PC-3 (cell line): ENCODE data around the gene SLC13A4. TPM values are rescaled to one million over a fixed set of nuclear protein-coding genes. Genes with fewer than 3 reads are reported as not detected.

Experiments
- ATAC-seq: fragments of 200-7000 bp; cut with Tn5 transposase; 2 replicates; pipeline ENCODE4 v1.9.1; 2020; ENCODE audit warnings: mild to moderate bottlenecking, moderate library complexity
- BruUV-seq: library from RNA; stranded (reverse); fragments of 400-500 nt; replicated peaks from 2 replicates; lab custom pipeline; 2021; lab: Mats Ljungman, UMichigan
- CTCF ChIA-PET: fragments of 300-600 bp; sonication (Branson Sonifier 250); formaldehyde crosslinking; loops from one replicate; lab custom pipeline; 2022; ENCODE audit warnings: antibody characterized with exemption; lab: Charles Lee
- POLR2A ChIA-PET: fragments of 300-600 bp; sonication (Branson Sonifier 250); formaldehyde crosslinking; loops from one replicate; lab custom pipeline; 2022; ENCODE audit warnings: antibody characterized with exemption; ENCODE audit not compliant: unreplicated experiment; lab: Charles Lee
- DNase-seq: peaks from one replicate; pipeline ENCODE4 v3.0.0-alpha.2; 2015
- H2AFZ ChIP-seq: fragments of 300-600 bp; sonication (generic); 2 replicates; pipeline ENCODE4 v1.6.0; 2016; ENCODE audit warnings: antibody characterized with exemption, low read length
- H3F3A ChIP-seq: fragments of 300-600 bp; sonication (generic); one replicate; pipeline ENCODE4 v1.6.0; 2017; ENCODE audit warnings: antibody characterized with exemption, low read length, control low read depth, mild to moderate bottlenecking; ENCODE audit not compliant: unreplicated experiment
- H3K27ac ChIP-seq: fragments of 300-600 bp; sonication (generic); 2 replicates; pipeline ENCODE4 v1.5.1; 2016; ENCODE audit warnings: mild to moderate bottlenecking, low read length
- H3K27me3 ChIP-seq: fragments of 300-600 bp; sonication (generic); 2 replicates; pipeline ENCODE4 v1.6.1; 2016; ENCODE audit warnings: low read length, mixed read lengths
- H3K36me3 ChIP-seq: fragments of 300-600 bp; sonication (generic); 2 replicates; pipeline ENCODE4 v1.6.1; 2016; ENCODE audit warnings: low read depth, mixed run types, low read length, mixed read lengths
- H3K4me1 ChIP-seq: fragments of 300-600 bp; sonication (generic); 2 replicates; pipeline ENCODE4 v1.5.1; 2016; ENCODE audit warnings: low read length; ENCODE audit not compliant: insufficient read depth
- H3K4me2 ChIP-seq: fragments of 300-600 bp; sonication (generic); 2 replicates; pipeline ENCODE4 v1.6.0; 2016; ENCODE audit warnings: low read length
- H3K4me3 ChIP-seq: fragments of 300-600 bp; sonication (generic); 2 replicates; pipeline ENCODE4 v1.5.1; 2016; ENCODE audit warnings: mild to moderate bottlenecking, low read length, mixed read lengths
- H3K79me2 ChIP-seq: fragments of 300-600 bp; sonication (generic); 2 replicates; pipeline ENCODE4 v1.6.1; 2017; ENCODE audit warnings: low read length, mixed read lengths
- H3K9ac ChIP-seq: fragments of 300-600 bp; sonication (generic); 2 replicates; pipeline ENCODE4 v1.6.0; 2016; ENCODE audit warnings: mild to moderate bottlenecking, low read length
- H3K9me2 ChIP-seq: fragments of 300-600 bp; sonication (generic); replicated peaks from 2 replicates; pipeline ENCODE4 v1.6.1; 2016; ENCODE audit warnings: mixed run types, low read length, mixed read lengths
- H3K9me3 ChIP-seq: fragments of 300-600 bp; sonication (generic); 2 replicates; pipeline ENCODE4 v1.6.1; 2016; ENCODE audit warnings: low read length, mixed read lengths
- H4K20me1 ChIP-seq: fragments of 300-600 bp; sonication (generic); 2 replicates; pipeline ENCODE4 v1.6.1; 2016; ENCODE audit warnings: low read length, mixed read lengths
- CTCF ChIP-seq: fragments of 300-600 bp; sonication (generic); conservative IDR thresholded peaks from 2 replicates; pipeline ENCODE4 v1.5.1; 2017; ENCODE audit warnings: antibody characterized with exemption, low read depth, mild to moderate bottlenecking, low read length
- EZH2 ChIP-seq: fragments of 300-600 bp; sonication (generic); IDR thresholded peaks from one replicate; pipeline ENCODE4 v1.6.1; 2017; ENCODE audit warnings: antibody characterized with exemption, mild to moderate bottlenecking, low read length; ENCODE audit not compliant: unreplicated experiment
- EZH2phosphoT487 ChIP-seq: fragments of 300-600 bp; sonication (generic); IDR thresholded peaks from 2 replicates; pipeline ENCODE4 v1.6.1; 2018; ENCODE audit warnings: mild to moderate bottlenecking, antibody characterized with exemption, low read length, borderline replicate concordance
- intact Hi-C: fragments of 100-400 bp; cut with micrococcal nuclease; formaldehyde crosslinking; loops from 2 replicates; pipeline ENCODE4 v1.9.0; 2023
- total RNA-seq: library from RNA; depleted of rRNA; stranded (reverse); fragments of >200 nt; gene quantifications from 2 replicates; pipeline ENCODE4 v1.2.3, GENCODE V29; 2014

Gene SLC13A4
- total RNA-seq, 1 experiment from 2014 or later, result not detected

DNA sequence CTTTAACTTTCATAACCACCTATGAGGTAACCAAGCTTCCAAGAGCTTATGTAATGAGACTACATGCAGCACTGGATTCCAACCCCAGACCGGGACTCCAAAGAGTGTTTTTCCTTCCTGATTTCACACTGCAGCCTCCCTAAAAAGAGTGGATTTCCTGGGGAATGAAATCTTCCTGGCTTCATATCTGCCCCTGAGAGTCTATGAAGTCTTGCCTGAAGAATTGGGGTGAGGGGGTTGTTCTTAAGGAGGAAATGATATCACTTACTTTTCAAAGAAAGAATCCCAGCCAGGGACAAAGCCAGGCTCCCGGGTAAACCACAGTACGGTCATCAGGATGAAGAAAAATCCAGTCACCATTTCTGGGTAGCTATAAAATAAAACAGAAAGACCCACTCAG, 35.9 kb downstream of the SLC13A4 start:
- TF ChIP-seq EZH2phosphoT487 (no peak), CTCF (no peak), EZH2 (no peak)
- H3K4me1 ChIP-seq, result no peaks in the 10 kb centered on the region
- no TSS peak for BruUV-seq
- H3K9me2 ChIP-seq, result no peaks in the 10 kb centered on the region
- H2AFZ ChIP-seq, result no peak overlapping the region
- H3K9me3 ChIP-seq, result no peaks in the 10 kb centered on the region
- CTCF ChIA-PET, result no interaction called here
- no peaks in the 10 kb centered on the region for H3K36me3 ChIP-seq
- no peak overlapping the region for H3K4me2 ChIP-seq
- H3F3A ChIP-seq, result no peaks in the 10 kb centered on the region
- no peak overlapping the region for H3K4me3 ChIP-seq
- intact Hi-C loops, result no loop called here
- POLR2A ChIA-PET, result no interaction called here
- DNase-seq (no peak), ATAC-seq (no peak)
- H3K27ac ChIP-seq, result no peak overlapping the region
- H4K20me1 ChIP-seq, result no peaks in the 10 kb centered on the region
- H3K27me3 ChIP-seq, result no peaks in the 10 kb centered on the region
- no peak overlapping the region for H3K9ac ChIP-seq
- H3K79me2 ChIP-seq, result no peaks in the 10 kb centered on the region

DNA sequence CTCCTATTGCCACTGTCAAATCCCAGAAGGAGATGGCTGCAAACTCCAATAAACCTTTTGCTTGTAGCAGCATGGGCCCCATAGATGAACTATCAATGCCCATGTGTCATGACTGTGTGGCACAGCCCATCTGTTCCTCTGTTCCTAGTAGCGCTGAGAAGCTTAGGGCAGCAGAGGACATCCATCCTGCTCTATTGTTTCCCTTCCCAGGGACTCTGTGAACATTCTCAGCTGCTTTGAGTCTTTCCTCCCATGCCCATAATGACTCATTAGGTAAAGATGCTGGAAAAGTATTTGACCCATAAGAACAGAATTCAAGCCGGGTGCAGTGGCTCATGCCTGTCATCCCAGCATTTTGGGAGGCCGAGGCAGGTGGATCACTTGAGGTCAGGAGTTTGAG, 37.4 kb downstream of the SLC13A4 start:
- no peaks in the 10 kb centered on the region for H3F3A ChIP-seq
- H3K79me2 ChIP-seq, result no peaks in the 10 kb centered on the region
- no peaks in the 10 kb centered on the region for H3K27me3 ChIP-seq
- no peak overlapping the region for H3K4me3 ChIP-seq
- H3K9me3 ChIP-seq, result no peaks in the 10 kb centered on the region
- POLR2A ChIA-PET, result no interaction called here
- TF ChIP-seq EZH2 (no peak), EZH2phosphoT487 (no peak), CTCF (no peak)
- no TSS peak for BruUV-seq
- no peaks in the 10 kb centered on the region for H3K9me2 ChIP-seq
- no peaks in the 10 kb centered on the region for H4K20me1 ChIP-seq
- H3K4me2 ChIP-seq, result no peak overlapping the region
- CTCF ChIA-PET, result no interaction called here
- no peak overlapping the region for H2AFZ ChIP-seq
- peak; percentile 83 for ATAC-seq
- no peak overlapping the region for H3K9ac ChIP-seq
- H3K27ac ChIP-seq, result no peak overlapping the region
- intact Hi-C loops, result no loop called here
- H3K36me3 ChIP-seq, result no peaks in the 10 kb centered on the region
- DNase-seq, result peak; percentile 39
- no peaks in the 10 kb centered on the region for H3K4me1 ChIP-seq

DNA sequence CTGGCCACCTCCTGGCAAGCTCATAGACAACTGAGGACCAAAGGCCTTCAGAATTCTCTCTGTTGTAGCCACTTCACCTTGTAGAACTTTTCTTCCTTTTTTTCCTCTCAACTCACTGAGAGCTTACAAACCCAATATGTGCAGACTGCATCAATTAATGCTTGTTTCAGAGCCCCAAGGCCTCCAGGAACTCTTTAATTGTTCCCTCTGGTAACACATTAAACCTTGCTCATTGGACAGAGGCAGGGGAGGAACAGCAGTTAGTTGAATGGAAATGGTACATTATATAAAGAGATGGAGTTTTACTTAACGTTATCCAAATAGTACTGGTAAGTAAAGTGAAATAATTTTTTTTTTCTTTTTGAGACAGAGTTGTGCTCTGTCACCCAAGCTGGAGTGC, 40.5 kb downstream of the SLC13A4 start:
- no peak overlapping the region for H3K4me2 ChIP-seq
- intact Hi-C loops, result no loop called here
- no peaks in the 10 kb centered on the region for H3F3A ChIP-seq
- H3K4me3 ChIP-seq, result no peak overlapping the region
- no peaks in the 10 kb centered on the region for H4K20me1 ChIP-seq
- H3K27me3 ChIP-seq, result no peaks in the 10 kb centered on the region
- ChIA-PET POLR2A (no interaction called here), CTCF (interaction anchor here (0.7 kb wide), 1 partner anchor 29 kb away, joined by 3 read pairs; no protein-coding TSS in a partner anchor)
- no peaks in the 10 kb centered on the region for H3K4me1 ChIP-seq
- no peak overlapping the region for H2AFZ ChIP-seq
- no peak overlapping the region for H3K27ac ChIP-seq
- no peak overlapping the region for H3K9ac ChIP-seq
- H3K36me3 ChIP-seq, result no peaks in the 10 kb centered on the region
- no peaks in the 10 kb centered on the region for H3K79me2 ChIP-seq
- BruUV-seq, result no TSS peak
- H3K9me2 ChIP-seq, result no peaks in the 10 kb centered on the region
- no peaks in the 10 kb centered on the region for H3K9me3 ChIP-seq
- ATAC-seq, result no peak
- TF ChIP-seq EZH2 (no peak), EZH2phosphoT487 (no peak), CTCF (no peak)
- no peak for DNase-seq
